ENCODE results near the gene EGLN1. TPM values are rescaled to one million over a fixed set of nuclear protein-coding genes. Genes with fewer than 3 reads are reported as not detected.

The EGLN1 gene
- total RNA-seq, 1 experiment from 2014 or later: 26.7 TPM

GRCh38 chr1:231317306-231318014, 104.6 kb downstream of the EGLN1 start:
- no TSS peak for BruUV-seq (replicated peaks)
- no peaks in the 10 kb centered on the region for H3K27me3 ChIP-seq (replicated peaks; ENCODE audit: control insufficient read depth, insufficient read depth, low read length)
- no peaks in the 10 kb centered on the region for H3K27me3 Mint-ChIP-seq (ENCODE audit: insufficient read depth, unreplicated experiment)
- ChIA-PET POLR2A (interaction anchor here (0.6 kb wide), 1 partner anchor 215 kb away, joined by 4 read pairs; no protein-coding TSS in a partner anchor), CTCF (no interaction called here)
- H3K4me1 ChIP-seq: no peaks in the 10 kb centered on the region
- no peak overlapping the region for H3K4me3 ChIP-seq (ENCODE audit: low read depth, low read length)
- H3K4me3 Mint-ChIP-seq (ENCODE audit: unreplicated experiment): no peak overlapping the region
- no peak for DNase-seq
- no peaks in the 10 kb centered on the region for H3K36me3 Mint-ChIP-seq (ENCODE audit: insufficient read depth, unreplicated experiment)
- TF ChIP-seq, protein P1, sequence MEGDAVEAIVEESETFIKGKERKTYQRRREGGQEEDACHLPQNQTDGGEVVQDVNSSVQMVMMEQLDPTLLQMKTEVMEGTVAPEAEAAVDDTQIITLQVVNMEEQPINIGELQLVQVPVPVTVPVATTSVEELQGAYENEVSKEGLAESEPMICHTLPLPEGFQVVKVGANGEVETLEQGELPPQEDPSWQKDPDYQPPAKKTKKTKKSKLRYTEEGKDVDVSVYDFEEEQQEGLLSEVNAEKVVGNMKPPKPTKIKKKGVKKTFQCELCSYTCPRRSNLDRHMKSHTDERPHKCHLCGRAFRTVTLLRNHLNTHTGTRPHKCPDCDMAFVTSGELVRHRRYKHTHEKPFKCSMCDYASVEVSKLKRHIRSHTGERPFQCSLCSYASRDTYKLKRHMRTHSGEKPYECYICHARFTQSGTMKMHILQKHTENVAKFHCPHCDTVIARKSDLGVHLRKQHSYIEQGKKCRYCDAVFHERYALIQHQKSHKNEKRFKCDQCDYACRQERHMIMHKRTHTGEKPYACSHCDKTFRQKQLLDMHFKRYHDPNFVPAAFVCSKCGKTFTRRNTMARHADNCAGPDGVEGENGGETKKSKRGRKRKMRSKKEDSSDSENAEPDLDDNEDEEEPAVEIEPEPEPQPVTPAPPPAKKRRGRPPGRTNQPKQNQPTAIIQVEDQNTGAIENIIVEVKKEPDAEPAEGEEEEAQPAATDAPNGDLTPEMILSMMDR (IDR thresholded peaks at IDR 0.05; ENCODE audit: insufficient read depth in 1 of 2, low read depth in 1 of 2, low read length in 1 of 2, severe bottlenecking in 1 of 2, unreplicated experiment in 1 of 2): no peak
- H3K4me1 Mint-ChIP-seq (ENCODE audit: low read depth, unreplicated experiment): no peaks in the 10 kb centered on the region
- no peaks in the 10 kb centered on the region for H3K36me3 ChIP-seq (ENCODE audit: control insufficient read depth, insufficient read depth, low read length)
- no peaks in the 10 kb centered on the region; the same call in 1 of the 2 replicates for H3K9me3 ChIP-seq
- H3K9me3 Mint-ChIP-seq (ENCODE audit: unreplicated experiment): no peaks in the 10 kb centered on the region
- intact Hi-C loops (cut with micrococcal nuclease; ENCODE audit: unreplicated experiment): no loop called here
- no peak overlapping the region for H3K27ac Mint-ChIP-seq (ENCODE audit: unreplicated experiment)

DNA sequence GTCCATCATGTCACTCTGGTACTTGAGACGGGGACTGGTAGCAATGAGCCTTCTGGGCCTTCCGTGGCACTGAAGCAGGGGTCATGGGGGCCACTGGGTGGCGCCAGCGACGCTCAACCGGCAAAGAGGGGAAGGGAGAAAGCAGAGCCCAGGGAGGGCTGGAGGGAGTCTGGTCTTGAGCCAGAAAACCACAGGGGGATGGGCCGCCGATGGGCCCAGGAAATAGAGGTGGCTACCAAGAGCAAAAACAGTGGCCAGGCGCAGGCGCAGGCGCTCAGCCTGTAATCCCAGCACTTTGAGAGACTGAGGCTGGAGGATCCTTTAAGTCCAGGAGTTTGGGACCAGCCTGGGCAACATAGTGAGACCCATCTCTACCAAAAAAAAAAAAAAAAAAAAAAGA, 106.2 kb downstream of the EGLN1 start:
- Mint-ChIP-seq H3K9me3 (ENCODE audit: unreplicated experiment) (no peaks in the 10 kb centered on the region), H3K4me1 (ENCODE audit: low read depth, unreplicated experiment) (no peaks in the 10 kb centered on the region), H3K4me3 (ENCODE audit: unreplicated experiment) (no peak overlapping the region), H3K27me3 (ENCODE audit: insufficient read depth, unreplicated experiment) (no peaks in the 10 kb centered on the region), H3K27ac (ENCODE audit: unreplicated experiment) (no peak overlapping the region), H3K36me3 (ENCODE audit: insufficient read depth, unreplicated experiment) (no peaks in the 10 kb centered on the region)
- H3K4me3 ChIP-seq (ENCODE audit: low read depth, low read length): no peak overlapping the region
- DNase-seq: peak; percentile 37 to 39
- TF ChIP-seq, protein P1 (IDR thresholded peaks at IDR 0.05; ENCODE audit: insufficient read depth in 1 of 2, low read depth in 1 of 2, low read length in 1 of 2, severe bottlenecking in 1 of 2, unreplicated experiment in 1 of 2): peak; percentile 35 to 37
- POLR2A ChIA-PET: no interaction called here
- CTCF ChIA-PET: interaction anchor here (0.6 kb wide), 1 partner anchor 99 kb away, joined by 3 read pairs; no protein-coding TSS in a partner anchor
- no peaks in the 10 kb centered on the region for H3K4me1 ChIP-seq
- no peaks in the 10 kb centered on the region; the same call in 1 of the 2 replicates for H3K9me3 ChIP-seq
- intact Hi-C loops (cut with micrococcal nuclease; ENCODE audit: unreplicated experiment): no loop called here
- H3K27me3 ChIP-seq (replicated peaks; ENCODE audit: control insufficient read depth, insufficient read depth, low read length): no peaks in the 10 kb centered on the region
- BruUV-seq (replicated peaks): no TSS peak
- H3K36me3 ChIP-seq (ENCODE audit: control insufficient read depth, insufficient read depth, low read length): no peaks in the 10 kb centered on the region

Other genes starting within 250 kb of the EGLN1 start
- 64.4 and 72.8 TPM in 2 replicates for gene GNPAT, start 181.1 kb downstream of the EGLN1 start, total RNA-seq (2022)
- 17.2 and 18.3 TPM in 2 replicates for gene EXOC8, start 84.4 kb downstream of the EGLN1 start, total RNA-seq (2022)
- gene SPRTN, start 84.0 kb downstream of the EGLN1 start, total RNA-seq (2022): 21.3 and 24.9 TPM in 2 replicates
- 37.0 and 39.0 TPM in 2 replicates for gene TSNAX, start 106.4 kb upstream of the EGLN1 start, total RNA-seq (2022)
- 13.5 TPM in 2 replicates for gene DISC1, start 204.5 kb upstream of the EGLN1 start, total RNA-seq (2022)

Data from Caco-2 (cell line).